HepG2 (cell line): ENCODE data around the gene OAS1. TPM values are rescaled to one million over a fixed set of nuclear protein-coding genes. Genes with fewer than 3 reads are reported as not detected.

Experiments used
- ATAC-seq: fragments of 200-7000 bp; cut with Tn5 transposase; 3 replicates; pipeline ENCODE4 v1.9.1; 2020; ENCODE audit warnings: mild to moderate bottlenecking, moderate library complexity
- BruUV-seq: library from RNA; stranded (reverse); fragments of 400-500 nt; replicated peaks from 2 replicates; lab custom pipeline; 2021; lab: Mats Ljungman, UMichigan
- CTCF ChIA-PET: fragments of 300-600 bp; formaldehyde crosslinking; extraction: SDS; loops from one replicate; lab custom pipeline; 2021; ENCODE audit warnings: low total read pairs, inconsistent platforms, low intra/inter-chr PET ratio; lab: Yijun Ruan, JAX
- POLR2A ChIA-PET: fragments of 350-600 bp; sonication (Branson Sonifier 250); formaldehyde crosslinking; loops from one replicate; lab custom pipeline; 2020; ENCODE audit warnings: antibody characterized with exemption, inconsistent platforms; lab: Yijun Ruan, JAX
- DNase-seq: peaks from one replicate; pipeline ENCODE4 v3.0.0-alpha.2; 2015; ENCODE audit warnings: low spot score
- FAIRE-seq: peaks from 3 replicates; lab custom pipeline; 2011; peaks lifted over from hg19 to GRCh38; lab: Jason Lieb, UNC
- H2AFZ ChIP-seq: one replicate; pipeline ENCODE4 v1.6.1; 2011; ENCODE audit warnings: low read length, inconsistent platforms
- H3K27ac ChIP-seq: fragments of 300-600 bp; 3 replicates; pipeline ENCODE4 v1.8.0; 2011; ENCODE audit warnings: mixed run types, mild to moderate bottlenecking, mixed read lengths, low read length, inconsistent platforms; ENCODE audit not compliant: insufficient read depth; ENCODE audit errors: extremely low read length
- H3K27me3 ChIP-seq, 2 experiments: fragments of 200-600 bp in 1 of 2; 2 replicates in 1 of 2; 3 replicates in 1 of 2; pipeline versions ENCODE4 v1.6.0 to v1.8.0; 2011; ENCODE audit warnings: low read length in 2 of 2, mild to moderate bottlenecking in 2 of 2, moderate library complexity in 2 of 2, inconsistent platforms in 1 of 2; ENCODE audit not compliant: insufficient read depth in 2 of 2, control insufficient read depth in 1 of 2
- H3K36me3 ChIP-seq, 2 experiments: fragments of 200-600 bp in 1 of 2; replicated peaks in 1 of 2; 2 replicates in 1 of 2; 3 replicates in 1 of 2; pipeline versions ENCODE4 v1.5.1 to v1.8.0; 2011; ENCODE audit warnings: low read length in 2 of 2, inconsistent platforms in 1 of 2; ENCODE audit not compliant: insufficient read depth in 2 of 2, control insufficient read depth in 1 of 2
- H3K4me1 ChIP-seq: 2 replicates; pipeline ENCODE4 v1.5.1; 2012; ENCODE audit warnings: low read length, inconsistent platforms; ENCODE audit not compliant: insufficient read depth
- H3K4me2 ChIP-seq: 2 replicates; pipeline ENCODE4 v1.6.0; 2011; ENCODE audit warnings: low read depth, low read length, inconsistent platforms
- H3K4me3 ChIP-seq, 3 experiments: fragments of 200-600 bp in 1 of 3; sonication (generic), shearing (Covaris generic) in 1 of 3; replicated peaks in 1 of 3; 2 replicates each; pipeline ENCODE4 v1.5.1; 2011 to 2016; ENCODE audit warnings: low read length in 3 of 3, inconsistent platforms in 2 of 3, low read depth in 2 of 3, mild to moderate bottlenecking in 2 of 3, control low read depth in 1 of 3, mixed read lengths in 1 of 3; ENCODE audit not compliant: insufficient read depth in 1 of 3
- H3K79me2 ChIP-seq: one replicate; pipeline ENCODE4 v1.6.1; 2011; ENCODE audit warnings: low read length, inconsistent platforms; ENCODE audit not compliant: insufficient read depth
- H3K9ac ChIP-seq: 2 replicates; pipeline ENCODE4 v1.6.0; 2011; ENCODE audit warnings: mild to moderate bottlenecking, low read depth, low read length, inconsistent platforms; ENCODE audit not compliant: insufficient read depth
- H3K9me3 ChIP-seq: 2 replicates; pipeline ENCODE4 v1.5.1; 2012; ENCODE audit warnings: mild to moderate bottlenecking, low read length
- H4K20me1 ChIP-seq: 2 replicates; pipeline ENCODE4 v1.6.0; 2011; ENCODE audit warnings: inconsistent platforms, mild to moderate bottlenecking, low read length, moderate library complexity; ENCODE audit not compliant: insufficient read depth
- DPF2 ChIP-seq: sonication (generic); formaldehyde crosslinking; IDR thresholded peaks from 2 replicates; pipeline ENCODE4 v1.4.0; 2020; ENCODE audit warnings: mild to moderate bottlenecking, low read depth, missing genetic modification reagents, borderline replicate concordance
- FOXC1 ChIP-seq: sonication (generic); formaldehyde crosslinking; IDR thresholded peaks from 2 replicates; pipeline ENCODE4 v1.8.0; 2022; ENCODE audit warnings: mild to moderate bottlenecking, missing genetic modification reagents, borderline replicate concordance
- RFX1 ChIP-seq: fragments of 450-650 bp; IDR thresholded peaks from 2 replicates; pipeline ENCODE4 v1.6.1; 2017
- SP4 ChIP-seq: sonication (generic); formaldehyde crosslinking; IDR thresholded peaks from 2 replicates; pipeline ENCODE4 v1.8.1; 2023; ENCODE audit warnings: mild to moderate bottlenecking, missing genetic modification reagents
- ZFP90 ChIP-seq: sonication (generic); formaldehyde crosslinking; IDR thresholded peaks from 2 replicates; pipeline ENCODE4 v1.8.0; 2022; ENCODE audit warnings: missing genetic modification reagents, mild to moderate bottlenecking, inconsistent platforms, borderline replicate concordance
- ZNF350 ChIP-seq: sonication (generic); formaldehyde crosslinking; IDR thresholded peaks from 2 replicates; pipeline ENCODE4 v1.4.0; 2020; ENCODE audit warnings: mild to moderate bottlenecking, low read depth, missing genetic modification reagents, borderline replicate concordance
- ZNF768 ChIP-seq: sonication (generic); formaldehyde crosslinking; IDR thresholded peaks from 2 replicates; pipeline ENCODE4 v1.4.0; 2020; ENCODE audit warnings: missing genetic modification reagents
- WGBS: methylation state at CpG from one replicate; pipeline ENCODE4 v1.1.6; 2017; ENCODE audit warnings: low lambda C conversion rate; 5-methylcytosine and 5-hydroxymethylcytosine counted together
- in situ Hi-C: cut with HindIII; loops from 2 replicates; pipeline ENCODE4 v1.10.0; 2017; ENCODE audit warnings: low pct_unique_long_range_greater_than_20kb; ENCODE audit not compliant: extremely low pct_ligation_motif_present
- intact Hi-C: fragments of 100-400 bp; cut with micrococcal nuclease; formaldehyde crosslinking; loops from one replicate; pipeline ENCODE4 v1.10.0; 2022; ENCODE audit not compliant: unreplicated experiment
- polyA plus RNA-seq, 8 experiments: library from polyadenylated mRNA; depleted of rRNA in 3 of 8; stranded (reverse) in 7 of 8; unstranded in 1 of 8; fragments of >200 nt; fragmentation: Illumina TruSeq in 4 of 8; extraction: Trizol in 4 of 8; gene quantifications; 2 replicates each; pipeline versions ENCODE4 v1.2.1 to v1.2.3, GENCODE V29; 2011 to 2016; ENCODE audit warnings: low read depth in 4 of 8, missing spikeins in 1 of 8, mixed read lengths in 1 of 8; ENCODE audit not compliant: insufficient read depth in 1 of 8
- total RNA-seq, 5 experiments: library from RNA; depleted of rRNA; stranded (reverse); fragments of >200 nt; fragmentation: Illumina TruSeq; extraction: Trizol; gene quantifications; 2 replicates each; pipeline ENCODE4 v1.2.3, GENCODE V29; 2016; ENCODE audit warnings: low read depth in 1 of 5
- TF ChIP-seq, protein P1 (sequence below): sonication (generic); formaldehyde crosslinking; IDR thresholded peaks from 2 replicates; pipeline ENCODE4 v1.4.0; 2020; ENCODE audit warnings: low read depth, missing genetic modification reagents

Gene OAS1
- total and polyA plus RNA-seq, 2 of the 13 experiments (the other 11 are each of a cell fraction or from before 2014, with no cell fraction given), result 6.5 to 10.6 TPM

DNA sequence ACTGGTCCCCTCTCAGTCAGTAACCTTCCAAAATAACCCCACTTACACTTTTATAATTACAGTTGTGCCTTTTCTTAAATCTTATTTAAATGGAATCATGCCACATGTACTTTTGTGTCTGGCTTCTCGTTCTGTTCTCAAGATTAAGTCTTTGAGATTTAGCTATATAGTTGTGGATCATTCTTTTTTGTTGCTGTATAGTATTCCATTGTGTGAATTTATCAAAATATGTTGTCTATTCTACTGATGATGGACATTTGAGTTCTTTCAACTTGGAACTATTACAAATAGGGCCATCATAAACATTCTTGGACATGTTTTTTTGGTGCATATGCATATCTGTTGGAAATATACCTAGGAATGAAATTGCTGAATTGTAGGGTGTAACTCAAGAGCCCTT, 40.6 kb downstream of the OAS1 start (continued):
- TF ChIP-seq, protein P1, sequence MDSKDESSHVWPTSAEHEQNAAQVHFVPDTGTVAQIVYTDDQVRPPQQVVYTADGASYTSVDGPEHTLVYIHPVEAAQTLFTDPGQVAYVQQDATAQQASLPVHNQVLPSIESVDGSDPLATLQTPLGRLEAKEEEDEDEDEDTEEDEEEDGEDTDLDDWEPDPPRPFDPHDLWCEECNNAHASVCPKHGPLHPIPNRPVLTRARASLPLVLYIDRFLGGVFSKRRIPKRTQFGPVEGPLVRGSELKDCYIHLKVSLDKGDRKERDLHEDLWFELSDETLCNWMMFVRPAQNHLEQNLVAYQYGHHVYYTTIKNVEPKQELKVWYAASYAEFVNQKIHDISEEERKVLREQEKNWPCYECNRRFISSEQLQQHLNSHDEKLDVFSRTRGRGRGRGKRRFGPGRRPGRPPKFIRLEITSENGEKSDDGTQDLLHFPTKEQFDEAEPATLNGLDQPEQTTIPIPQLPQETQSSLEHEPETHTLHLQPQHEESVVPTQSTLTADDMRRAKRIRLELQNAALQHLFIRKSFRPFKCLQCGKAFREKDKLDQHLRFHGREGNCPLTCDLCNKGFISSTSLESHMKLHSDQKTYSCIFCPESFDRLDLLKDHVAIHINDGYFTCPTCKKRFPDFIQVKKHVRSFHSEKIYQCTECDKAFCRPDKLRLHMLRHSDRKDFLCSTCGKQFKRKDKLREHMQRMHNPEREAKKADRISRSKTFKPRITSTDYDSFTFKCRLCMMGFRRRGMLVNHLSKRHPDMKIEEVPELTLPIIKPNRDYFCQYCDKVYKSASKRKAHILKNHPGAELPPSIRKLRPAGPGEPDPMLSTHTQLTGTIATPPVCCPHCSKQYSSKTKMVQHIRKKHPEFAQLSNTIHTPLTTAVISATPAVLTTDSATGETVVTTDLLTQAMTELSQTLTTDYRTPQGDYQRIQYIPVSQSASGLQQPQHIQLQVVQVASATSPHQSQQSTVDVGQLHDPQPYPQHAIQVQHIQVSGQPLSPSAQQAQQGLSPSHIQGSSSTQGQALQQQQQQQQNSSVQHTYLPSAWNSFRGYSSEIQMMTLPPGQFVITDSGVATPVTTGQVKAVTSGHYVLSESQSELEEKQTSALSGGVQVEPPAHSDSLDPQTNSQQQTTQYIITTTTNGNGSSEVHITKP (CRISPR knock-in tag), result no peak
- TF ChIP-seq ZNF350 (CRISPR knock-in tag) (no peak), FOXC1 (CRISPR knock-in tag) (no peak), DPF2 (no peak), ZFP90 (CRISPR knock-in tag) (no peak)

DNA sequence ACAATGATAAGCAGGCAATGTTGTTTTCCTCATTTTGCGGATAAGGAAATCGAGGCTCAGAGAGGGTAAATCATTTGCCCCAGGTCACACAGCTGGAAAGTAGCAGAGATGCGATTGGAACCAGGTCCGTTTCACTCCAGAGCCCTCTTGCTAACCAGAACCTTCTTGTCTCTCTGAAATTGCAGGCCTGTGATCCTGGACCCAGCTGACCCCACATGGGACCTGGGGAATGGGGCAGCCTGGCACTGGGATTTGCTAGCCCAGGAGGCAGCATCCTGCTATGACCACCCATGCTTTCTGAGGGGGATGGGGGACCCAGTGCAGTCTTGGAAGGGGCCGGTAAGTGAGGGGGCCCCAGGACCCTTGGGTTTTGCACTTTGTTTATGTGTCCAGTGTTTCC, 41.0 kb downstream of the OAS1 start:
- Histone ChIP-seq H3K4me2 (no peak overlapping the region), H3K27me3 (no peaks in the 10 kb centered on the region), H3K4me3 (no peak overlapping the region), H4K20me1 (no peaks in the 10 kb centered on the region), H3K79me2 (no peaks in the 10 kb centered on the region), H3K4me1 (no peaks in the 10 kb centered on the region), H3K36me3 (peaks cover 2 to 18% of the 10 kb centered on the region in 2 experiments; a peak in 4 of 5 replicates), H2AFZ (no peak overlapping the region), H3K27ac (no peak overlapping the region), H3K9me3 (no peaks in the 10 kb centered on the region), H3K9ac (no peak overlapping the region)
- in situ Hi-C loops, result no loop called here
- POLR2A ChIA-PET, result interaction anchor here (0.7 kb wide), 1 partner anchor 41 kb away, joined by 3 read pairs; the partner anchor contains the start of gene OAS1
- CTCF ChIA-PET, result no interaction called here
- no peak for FAIRE-seq
- intact Hi-C loops, result no loop called here
- WGBS, result 95% methylated on average over 4 of the region's 5 CpGs
- ATAC-seq, result no peak
- TF ChIP-seq SP4 (CRISPR knock-in tag) (no peak), RFX1 (no peak), ZNF768 (CRISPR knock-in tag) (peak; percentile 75)
- DNase-seq, result no peak
- BruUV-seq, result no TSS peak
